Measurements from ENCODE around the gene CDCP2.

CDCP2 gene

GRCh38 chr1:54174106-54174505, 21.3 kb upstream of the CDCP2 start:
- TF ChIP-seq CTCF (IDR thresholded peaks at IDR 0.05) (no peak), ZFX (IDR thresholded peaks at IDR 0.05; ENCODE audit: borderline replicate concordance) (no peak)
- H3K27ac ChIP-seq: no peak overlapping the region

- H3K27ac ChIP-seq: no peak overlapping the region
- TF ChIP-seq CTCF (IDR thresholded peaks at IDR 0.05) (no peak), ZFX (IDR thresholded peaks at IDR 0.05; ENCODE audit: borderline replicate concordance) (no peak)
Measured at GRCh38 chr1:54173681-54174080, 20.9 kb upstream of the CDCP2 start.

GRCh38 chr1:54172614-54173599, 20.1 kb upstream of the CDCP2 start:
- TF ChIP-seq CTCF (IDR thresholded peaks at IDR 0.05): no peak
- no peak for TF ChIP-seq ZFX (IDR thresholded peaks at IDR 0.05; ENCODE audit: borderline replicate concordance)
- H3K27ac ChIP-seq: no peak overlapping the region

GRCh38 chr1:54171606-54172005, 18.8 kb upstream of the CDCP2 start:
- no peak overlapping the region for H3K27ac ChIP-seq
- TF ChIP-seq CTCF (IDR thresholded peaks at IDR 0.05): no peak
- no peak for TF ChIP-seq ZFX (IDR thresholded peaks at IDR 0.05; ENCODE audit: borderline replicate concordance)

GRCh38 chr1:54171016-54171415, 18.2 kb upstream of the CDCP2 start:
- TF ChIP-seq ZFX (IDR thresholded peaks at IDR 0.05; ENCODE audit: borderline replicate concordance) (no peak), CTCF (IDR thresholded peaks at IDR 0.05) (no peak)
- no peak overlapping the region for H3K27ac ChIP-seq

GRCh38 chr1:54169068-54169467, 16.3 kb upstream of the CDCP2 start:
- TF ChIP-seq CTCF (IDR thresholded peaks at IDR 0.05) (no peak), ZFX (IDR thresholded peaks at IDR 0.05; ENCODE audit: borderline replicate concordance) (no peak)
- no peak overlapping the region for H3K27ac ChIP-seq

All from 22Rv1 (cell line).